Measurements from ENCODE around the gene LRRC45.
A peak's percentile ranks its signal among the peaks of the same experiment; 100 is the strongest.

Gene LRRC45

GRCh38 chr17:82065638-82066303 is 42.7 kb downstream of the LRRC45 start, which contains the start of gene DUS1L:
Gene DUS1L, minus strand, starts transcription at chr17:82065804. Its CDS starts 745 bp downstream, at chr17:82065059.
- DNase-seq: peak; percentile 74

- no peak for DNase-seq
These were observed 47.5 kb downstream of the LRRC45 start for GRCh38 chr17:82070611-82071010.

GRCh38 chr17:82072827-82073226 is 49.7 kb downstream of the LRRC45 start:
- DNase-seq: no peak

- no peak for DNase-seq
These were observed 50.3 kb downstream of the LRRC45 start for GRCh38 chr17:82073446-82073845.

- DNase-seq: no peak
These were observed 53.1 kb downstream of the LRRC45 start for GRCh38 chr17:82076018-82076784.

- no peak for DNase-seq
These were observed 53.9 kb downstream of the LRRC45 start for GRCh38 chr17:82076785-82077591.

GRCh38 chr17:82077617-82078358 is 54.7 kb downstream of the LRRC45 start:
- no peak for DNase-seq

GRCh38 chr17:82078433-82078832 is 55.3 kb downstream of the LRRC45 start:
- DNase-seq: no peak

GRCh38 chr17:82079001-82079677 is 56.0 kb downstream of the LRRC45 start:
- DNase-seq: no peak

- no peak for DNase-seq
These were observed 57.1 kb downstream of the LRRC45 start for GRCh38 chr17:82080048-82080788.
